Natural killer cell (primary cell): ENCODE data around the gene TMPRSS11A. TPM values are rescaled to one million over a fixed set of nuclear protein-coding genes. Genes with fewer than 3 reads are reported as not detected.

Experiments used
- ATAC-seq, 3 donors: fragments of 150-1000 bp in 2 of 3; fragments of 200-7000 bp in 1 of 3; cut with Tn5 transposase; 1 replicate in 1 of 3; 2 replicates in 2 of 3; pipeline ENCODE4 v1.10.0; 2021; ENCODE audit warnings: mild to moderate bottlenecking in 2 of 3, moderate library complexity in 2 of 3
- DNase-seq, 2 donors: peaks; one replicate each; pipeline versions ENCODE4 v3.0.0 to v3.0.0-alpha.2; 2013 to 2021; ENCODE audit warnings: mixed read lengths in 1 of 2
- H3K27ac ChIP-seq: one replicate; pipeline ENCODE4 v1.5.1; 2013; ENCODE audit warnings: mild to moderate bottlenecking, low read length
- H3K27me3 ChIP-seq: one replicate; pipeline ENCODE4 v1.6.1; 2013; ENCODE audit warnings: low read length; ENCODE audit not compliant: control insufficient read depth, insufficient read depth
- H3K36me3 ChIP-seq: one replicate; pipeline ENCODE4 v1.6.1; 2013; ENCODE audit warnings: low read length; ENCODE audit not compliant: control insufficient read depth, insufficient read depth
- H3K4me1 ChIP-seq: one replicate; pipeline ENCODE4 v1.6.1; 2013; ENCODE audit warnings: low read length; ENCODE audit not compliant: control insufficient read depth, insufficient read depth
- H3K4me3 ChIP-seq: one replicate; pipeline ENCODE4 v1.5.1; 2013; ENCODE audit warnings: low read length
- H3K9me3 ChIP-seq: one replicate; pipeline ENCODE4 v1.6.1; 2013; ENCODE audit warnings: low read length; ENCODE audit not compliant: control insufficient read depth, insufficient read depth
- H3K27ac Mint-ChIP-seq, 2 donors: one replicate each; pipeline ENCODE4 v1.8.0; 2022; ENCODE audit warnings: mild to moderate bottlenecking in 2 of 2, mixed read lengths in 2 of 2, moderate library complexity in 1 of 2
- H3K27me3 Mint-ChIP-seq, 2 donors: one replicate each; pipeline ENCODE4 v1.8.0; 2022; ENCODE audit warnings: low read depth in 2 of 2, mixed read lengths in 2 of 2
- H3K36me3 Mint-ChIP-seq: one replicate; pipeline ENCODE4 v1.8.0; 2022; ENCODE audit warnings: mixed read lengths
- H3K4me1 Mint-ChIP-seq, 2 donors: one replicate each; pipeline ENCODE4 v1.8.0; 2022; ENCODE audit warnings: mixed read lengths in 2 of 2
- H3K4me3 Mint-ChIP-seq: one replicate; pipeline ENCODE4 v1.8.0; 2022; ENCODE audit warnings: mild to moderate bottlenecking, moderate library complexity, mixed read lengths
- H3K9me3 Mint-ChIP-seq, 2 donors: one replicate each; pipeline ENCODE4 v1.8.0; 2022; ENCODE audit warnings: mixed read lengths in 2 of 2
- CTCF ChIP-seq: fragments of 200-600 bp; IDR thresholded peaks from one replicate; pipeline ENCODE4 v1.8.0; 2022; ENCODE audit warnings: antibody characterized with exemption
- WGBS: methylation state at CpG from one replicate; pipeline ENCODE4 v1.1.7; 2013; ENCODE audit warnings: missing lambda C conversion rate; ENCODE audit not compliant: insufficient coverage; 5-methylcytosine and 5-hydroxymethylcytosine counted together
- intact Hi-C: fragments of 100-400 bp; cut with micrococcal nuclease; formaldehyde crosslinking; loops from one replicate; pipeline ENCODE4 v1.14.2; 2022
- total RNA-seq, 4 donors: library from RNA; stranded (reverse); fragments of 120-200 nt in 1 of 4; gene quantifications; one replicate each; pipeline versions ENCODE4 v1.2.3 to v1.2.4, GENCODE V29; 2013 to 2022

TMPRSS11A gene
- total RNA-seq, 3 donors from 2014 or later (not counting 1 experiment from before 2014, with no cell fraction given) = not detected

DNA sequence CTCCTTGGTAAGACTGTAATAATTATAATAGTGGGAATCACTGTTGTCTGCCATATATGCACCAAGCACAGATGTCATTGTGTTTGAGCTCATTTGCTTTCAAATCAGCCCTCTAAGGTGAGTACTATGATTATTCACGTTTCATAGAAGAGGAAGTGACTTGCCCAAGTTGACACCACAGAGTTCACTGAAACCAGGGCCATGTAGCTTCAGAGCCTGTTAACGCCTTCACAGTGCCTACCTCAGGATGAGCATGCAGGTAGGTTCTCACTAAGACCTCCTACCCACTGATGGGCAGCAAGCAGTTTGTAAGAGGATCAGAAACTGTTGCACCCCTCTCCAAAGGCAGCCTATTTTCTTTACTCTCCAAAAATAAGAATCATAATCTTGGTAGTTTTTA lies 27.4 kb downstream of the TMPRSS11A start:
- Mint-ChIP-seq H3K36me3 (no peaks in the 10 kb centered on the region), H3K9me3 (no peaks in the 10 kb centered on the region), H3K27me3 (no peaks in the 10 kb centered on the region), H3K4me1 (no peaks in the 10 kb centered on the region), H3K27ac (no peak overlapping the region), H3K4me3 (no peak overlapping the region)
- Histone ChIP-seq H3K9me3 (no peaks in the 10 kb centered on the region), H3K36me3 (no peaks in the 10 kb centered on the region), H3K27ac (no peak overlapping the region), H3K27me3 (no peaks in the 10 kb centered on the region), H3K4me1 (no peaks in the 10 kb centered on the region), H3K4me3 (no peak overlapping the region)
- TF ChIP-seq CTCF = no peak
- DNase-seq (no peak), ATAC-seq (no peak)
- WGBS = 3% methylated on average over 2 of the region's 2 CpGs
- intact Hi-C loops = no loop called here

- H3K27me3 Mint-ChIP-seq = peaks cover 0 to 3% of the 10 kb centered on the region in 2 donors
- no peak overlapping the region for H3K27ac ChIP-seq
- no peaks in the 10 kb centered on the region for H3K4me1 ChIP-seq
- intact Hi-C loops = no loop called here
- no peaks in the 10 kb centered on the region for H3K4me1 Mint-ChIP-seq
- no peaks in the 10 kb centered on the region for H3K9me3 ChIP-seq
- ATAC-seq = no peak
- H3K9me3 Mint-ChIP-seq = no peaks in the 10 kb centered on the region
- no peaks in the 10 kb centered on the region for H3K36me3 ChIP-seq
- no peaks in the 10 kb centered on the region for H3K36me3 Mint-ChIP-seq
- H3K4me3 ChIP-seq = no peak overlapping the region
- no peaks in the 10 kb centered on the region for H3K27me3 ChIP-seq
- H3K27ac Mint-ChIP-seq = no peak overlapping the region
- no peak for TF ChIP-seq CTCF
- no CpG with 5 or more reads among the region's 2 CpGs for WGBS
- DNase-seq = no peak
- H3K4me3 Mint-ChIP-seq = no peak overlapping the region
Measured at GRCh38 chr4:67934628-67935027, 28.7 kb downstream of the TMPRSS11A start.

- ATAC-seq (no peak), DNase-seq (no peak)
- H3K4me3 ChIP-seq = no peak overlapping the region
- H3K27ac ChIP-seq = no peak overlapping the region
- H3K4me1 Mint-ChIP-seq = no peaks in the 10 kb centered on the region
- no peak for TF ChIP-seq CTCF
- H3K9me3 ChIP-seq = no peaks in the 10 kb centered on the region
- H3K27ac Mint-ChIP-seq = no peak overlapping the region
- no peaks in the 10 kb centered on the region for H3K4me1 ChIP-seq
- no peaks in the 10 kb centered on the region for H3K36me3 ChIP-seq
- peaks cover 0 to 3% of the 10 kb centered on the region in 2 donors for H3K27me3 Mint-ChIP-seq
- H3K27me3 ChIP-seq = no peaks in the 10 kb centered on the region
- H3K36me3 Mint-ChIP-seq = no peaks in the 10 kb centered on the region
- intact Hi-C loops = no loop called here
- H3K9me3 Mint-ChIP-seq = no peaks in the 10 kb centered on the region
- 83% methylated on average over 1 of the region's 1 CpG for WGBS
- no peak overlapping the region for H3K4me3 Mint-ChIP-seq
Measured at GRCh38 chr4:67933755-67934154, 29.5 kb downstream of the TMPRSS11A start.

DNA sequence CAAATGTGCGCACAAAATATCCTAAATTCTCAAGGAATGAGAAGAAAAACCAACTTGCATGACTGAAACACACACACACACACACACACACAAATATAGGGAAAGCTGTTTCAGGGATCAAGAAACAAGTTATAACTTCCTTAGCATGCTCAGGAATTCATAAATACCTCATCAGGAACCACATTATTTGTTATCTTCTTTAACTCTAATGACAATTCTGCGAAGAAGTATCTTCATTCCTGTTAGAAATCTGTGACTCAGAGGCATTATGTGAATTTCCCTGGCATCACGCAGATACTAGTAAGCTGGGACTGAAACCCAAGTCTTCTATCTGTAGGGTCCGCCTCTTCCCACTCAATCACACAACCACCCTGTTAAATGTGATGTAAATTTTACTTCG lies 30.3 kb downstream of the TMPRSS11A start:
- Histone ChIP-seq H3K4me3 (no peak overlapping the region), H3K27me3 (no peaks in the 10 kb centered on the region), H3K27ac (no peak overlapping the region), H3K9me3 (no peaks in the 10 kb centered on the region), H3K36me3 (no peaks in the 10 kb centered on the region), H3K4me1 (no peaks in the 10 kb centered on the region)
- H3K27me3 Mint-ChIP-seq = peaks cover 0 to 6% of the 10 kb centered on the region in 2 donors
- no peak for DNase-seq
- 95% methylated on average over 3 of the region's 5 CpGs for WGBS
- H3K36me3 Mint-ChIP-seq = no peaks in the 10 kb centered on the region
- H3K27ac Mint-ChIP-seq = no peak overlapping the region
- no peak for ATAC-seq
- intact Hi-C loops = no loop called here
- H3K4me3 Mint-ChIP-seq = no peak overlapping the region
- H3K9me3 Mint-ChIP-seq = no peaks in the 10 kb centered on the region
- TF ChIP-seq CTCF = no peak
- no peaks in the 10 kb centered on the region for H3K4me1 Mint-ChIP-seq
